Measurements from ENCODE around the gene C9orf153. TPM values are rescaled to one million over a fixed set of nuclear protein-coding genes. Genes with fewer than 3 reads are reported as not detected.
A peak's percentile ranks its signal among the peaks of the same experiment; 100 is the strongest.

Gene C9orf153
- total and polyA plus RNA-seq, 2 of the 8 experiments (the other 6 are each of a cell fraction or from before 2014, with no cell fraction given): not detected

- TF ChIP-seq BACH1 (IDR thresholded peaks at IDR 0.05; ENCODE audit: low read length) (no peak), SIX5 (IDR thresholded peaks at IDR 0.05; ENCODE audit: low read depth, low read length) (no peak), RAD21 (IDR thresholded peaks at IDR 0.05 in 1 of 2, conservative IDR thresholded peaks at IDR 0.05 in 1 of 2; ENCODE audit: low read depth in 2 of 2, low read length in 2 of 2) (peak; percentile 48 to 61; a peak in 3 of 4 replicates), CTBP2 (IDR thresholded peaks at IDR 0.05; ENCODE audit: borderline replicate concordance, insufficient read depth, insufficient read length, low read length) (no peak), TAF7 (optimal IDR thresholded peaks at IDR 0.05; ENCODE audit: borderline replicate concordance, low read depth, low read length) (no peak), ASH2L (IDR thresholded peaks at IDR 0.05; ENCODE audit: low read length) (no peak), YY1 (IDR thresholded peaks at IDR 0.05; ENCODE audit: low read depth, low read length) (no peak), SUZ12 (IDR thresholded peaks at IDR 0.05; ENCODE audit: low read length) (no peak), E2F6 (IDR thresholded peaks at IDR 0.05) (no peak), SRF (IDR thresholded peaks at IDR 0.05; ENCODE audit: low read depth, low read length) (no peak), KDM5A (IDR thresholded peaks at IDR 0.05; ENCODE audit: low read length) (no peak), ATF2 (IDR thresholded peaks at IDR 0.05; ENCODE audit: low read length) (peak; percentile 94)
These were observed 27.6 kb upstream of the C9orf153 start (continued) for GRCh38 chr9:86287013-86287412.

Measured in H1 (cell line).